Immature natural killer cell (primary cell): ENCODE results near the gene AP3S2. TPM values are rescaled to one million over a fixed set of nuclear protein-coding genes. Genes with fewer than 3 reads are reported as not detected.
A peak's percentile ranks its signal among the peaks of the same experiment; 100 is the strongest.

Experiments used
- DNase-seq, 3 donors: peaks; one replicate each; pipeline ENCODE4 v3.0.0; 2022; ENCODE audit warnings: mixed read lengths in 1 of 3
- H3K27ac Mint-ChIP-seq, 6 donors: one replicate each; pipeline ENCODE4 v1.8.0; 2020; ENCODE audit warnings: mixed read lengths in 6 of 6, mild to moderate bottlenecking in 5 of 6, inconsistent platforms in 4 of 6, moderate library complexity in 3 of 6
- H3K27me3 Mint-ChIP-seq, 3 donors: one replicate each; pipeline ENCODE4 v1.8.0; 2020 to 2021; ENCODE audit warnings: low read depth in 3 of 3, mild to moderate bottlenecking in 3 of 3, mixed read lengths in 3 of 3, moderate library complexity in 3 of 3, inconsistent platforms in 1 of 3
- H3K36me3 Mint-ChIP-seq, 3 donors: one replicate each; pipeline ENCODE4 v1.8.0; 2020; ENCODE audit warnings: mixed read lengths in 3 of 3, inconsistent platforms in 2 of 3, mild to moderate bottlenecking in 2 of 3
- H3K4me1 Mint-ChIP-seq, 2 donors: one replicate each; pipeline ENCODE4 v1.8.0; 2020; ENCODE audit warnings: inconsistent platforms in 2 of 2, mild to moderate bottlenecking in 2 of 2, mixed read lengths in 2 of 2, moderate library complexity in 1 of 2
- H3K4me3 Mint-ChIP-seq, 5 donors: one replicate each; pipeline ENCODE4 v1.8.0; 2020; ENCODE audit warnings: mild to moderate bottlenecking in 5 of 5, mixed read lengths in 5 of 5, inconsistent platforms in 3 of 5, moderate library complexity in 3 of 5
- H3K9me3 Mint-ChIP-seq, 6 donors: one replicate each; pipeline ENCODE4 v1.8.0; 2020; ENCODE audit warnings: mild to moderate bottlenecking in 6 of 6, mixed read lengths in 6 of 6, inconsistent platforms in 4 of 6, moderate library complexity in 3 of 6
- polyA plus RNA-seq, 3 donors: library from polyadenylated mRNA; unstranded; fragments of 300-500 nt; fragmentation: Illumina TruSeq; gene quantifications; one replicate each; pipeline ENCODE4 v1.2.3, GENCODE V29; 2021

AP3S2 gene
- polyA plus RNA-seq, 3 donors from 2014 or later = 23.7 to 38.5 (median 32.2) TPM

GRCh38 chr15:89912145-89912673 lies 18.4 kb upstream of the AP3S2 start:
- Mint-ChIP-seq H3K27ac (no peak overlapping the region), H3K9me3 (no peaks in the 10 kb centered on the region), H3K4me1 (peaks cover 9 to 17% of the 10 kb centered on the region in 2 donors), H3K4me3 (peak overlapping the region; percentile 29 to 65 (median 47)), H3K27me3 (peaks cover 8 to 24% (median 10%) of the 10 kb centered on the region in 3 donors), H3K36me3 (no peaks in the 10 kb centered on the region)
- DNase-seq = no peak

GRCh38 chr15:89910891-89911626 lies 17.3 kb upstream of the AP3S2 start:
- no peak for DNase-seq
- H3K4me3 Mint-ChIP-seq = peak overlapping the region in 4 of 5 donors; percentile 33 to 65 (median 52)
- H3K27ac Mint-ChIP-seq = no peak overlapping the region
- H3K4me1 Mint-ChIP-seq = peaks cover 9 to 17% of the 10 kb centered on the region in 2 donors
- H3K27me3 Mint-ChIP-seq = peaks cover 8 to 24% (median 10%) of the 10 kb centered on the region in 3 donors
- no peaks in the 10 kb centered on the region for H3K36me3 Mint-ChIP-seq
- H3K9me3 Mint-ChIP-seq = no peaks in the 10 kb centered on the region

GRCh38 chr15:89909611-89910010 lies 15.8 kb upstream of the AP3S2 start:
- Mint-ChIP-seq H3K27me3 (peaks cover 8 to 26% (median 10%) of the 10 kb centered on the region in 3 donors), H3K27ac (no peak overlapping the region), H3K36me3 (no peaks in the 10 kb centered on the region)

GRCh38 chr15:89908226-89908625 lies 14.4 kb upstream of the AP3S2 start:
- Mint-ChIP-seq H3K4me1 (peaks cover 7 to 16% of the 10 kb centered on the region in 2 donors), H3K4me3 (no peak overlapping the region), H3K27ac (no peak overlapping the region), H3K27me3 (peaks cover 8 to 18% (median 8%) of the 10 kb centered on the region in 3 donors), H3K36me3 (no peaks in the 10 kb centered on the region), H3K9me3 (no peaks in the 10 kb centered on the region)
- no peak for DNase-seq

More at GRCh38 chr15:89909611-89910010, 15.8 kb upstream of the AP3S2 start:
- H3K9me3 Mint-ChIP-seq = no peaks in the 10 kb centered on the region
- peaks cover 9 to 17% of the 10 kb centered on the region in 2 donors for H3K4me1 Mint-ChIP-seq
- no peak for DNase-seq
- no peak overlapping the region for H3K4me3 Mint-ChIP-seq

- H3K4me1 Mint-ChIP-seq = peaks cover 3 to 11% of the 10 kb centered on the region in 2 donors
- H3K27ac Mint-ChIP-seq = no peak overlapping the region
- H3K9me3 Mint-ChIP-seq = no peaks in the 10 kb centered on the region
- no peak for DNase-seq
- H3K4me3 Mint-ChIP-seq = no peak overlapping the region
- H3K27me3 Mint-ChIP-seq = peaks cover 6 to 13% (median 7%) of the 10 kb centered on the region in 3 donors
- no peaks in the 10 kb centered on the region for H3K36me3 Mint-ChIP-seq
Observed at GRCh38 chr15:89907289-89907688, 13.5 kb upstream of the AP3S2 start.

GRCh38 chr15:89905846-89906378 lies 12.1 kb upstream of the AP3S2 start:
- Mint-ChIP-seq H3K9me3 (no peaks in the 10 kb centered on the region), H3K27me3 (peaks cover 2 to 8% (median 4%) of the 10 kb centered on the region in 3 donors), H3K36me3 (no peaks in the 10 kb centered on the region), H3K4me1 (no peaks in the 10 kb centered on the region), H3K4me3 (no peak overlapping the region), H3K27ac (peak overlapping the region in 1 of 6 donors; percentile 26)
- DNase-seq = no peak

- no peaks in the 10 kb centered on the region for H3K36me3 Mint-ChIP-seq
Observed at GRCh38 chr15:89904519-89904918, 10.7 kb upstream of the AP3S2 start.

GRCh38 chr15:89903858-89904130 lies 10.0 kb upstream of the AP3S2 start:
- Mint-ChIP-seq H3K27ac (no peak overlapping the region), H3K9me3 (no peaks in the 10 kb centered on the region), H3K4me1 (no peaks in the 10 kb centered on the region), H3K27me3 (peaks cover 0 to 8% (median 0%) of the 10 kb centered on the region in 3 donors), H3K36me3 (no peaks in the 10 kb centered on the region), H3K4me3 (no peak overlapping the region)
- DNase-seq = no peak

More at GRCh38 chr15:89904519-89904918, 10.7 kb upstream of the AP3S2 start:
- Mint-ChIP-seq H3K27me3 (peaks cover 1 to 8% (median 2%) of the 10 kb centered on the region in 3 donors), H3K4me3 (no peak overlapping the region), H3K4me1 (no peaks in the 10 kb centered on the region), H3K9me3 (no peaks in the 10 kb centered on the region), H3K27ac (no peak overlapping the region)
- DNase-seq = no peak

GRCh38 chr15:89903015-89903857 lies 9.4 kb upstream of the AP3S2 start:
- H3K9me3 Mint-ChIP-seq = no peaks in the 10 kb centered on the region
- H3K27me3 Mint-ChIP-seq = peaks cover 0 to 8% (median 0%) of the 10 kb centered on the region in 3 donors
- H3K36me3 Mint-ChIP-seq = no peaks in the 10 kb centered on the region
- no peak overlapping the region for H3K4me3 Mint-ChIP-seq
- H3K4me1 Mint-ChIP-seq = no peaks in the 10 kb centered on the region
- DNase-seq = no peak
- H3K27ac Mint-ChIP-seq = no peak overlapping the region

GRCh38 chr15:89900849-89901248 lies 7.1 kb upstream of the AP3S2 start:
- H3K9me3 Mint-ChIP-seq = no peaks in the 10 kb centered on the region
- no peaks in the 10 kb centered on the region for H3K36me3 Mint-ChIP-seq
- H3K4me1 Mint-ChIP-seq = no peaks in the 10 kb centered on the region
- no peak for DNase-seq
- H3K4me3 Mint-ChIP-seq = no peak overlapping the region
- no peak overlapping the region for H3K27ac Mint-ChIP-seq
- peaks cover 0 to 10% (median 4%) of the 10 kb centered on the region in 3 donors for H3K27me3 Mint-ChIP-seq

- Mint-ChIP-seq H3K36me3 (no peaks in the 10 kb centered on the region), H3K9me3 (no peaks in the 10 kb centered on the region), H3K4me1 (peaks cover under 1 to 3% of the 10 kb centered on the region in 2 donors), H3K4me3 (no peak overlapping the region), H3K27me3 (peaks cover 0 to 7% (median 4%) of the 10 kb centered on the region in 3 donors), H3K27ac (no peak overlapping the region)
- DNase-seq = no peak
Observed at GRCh38 chr15:89899951-89900567, 6.3 kb upstream of the AP3S2 start.

- H3K4me1 Mint-ChIP-seq = peaks cover 5 to 10% of the 10 kb centered on the region in 2 donors
- H3K36me3 Mint-ChIP-seq = no peaks in the 10 kb centered on the region
- no peaks in the 10 kb centered on the region for H3K9me3 Mint-ChIP-seq
- H3K27me3 Mint-ChIP-seq = peaks cover 0 to 7% (median 4%) of the 10 kb centered on the region in 3 donors
- no peak overlapping the region for H3K4me3 Mint-ChIP-seq
- H3K27ac Mint-ChIP-seq = no peak overlapping the region
- DNase-seq = no peak
Observed at GRCh38 chr15:89899295-89899945, 5.6 kb upstream of the AP3S2 start.

- no peak overlapping the region for H3K27ac Mint-ChIP-seq
- no peak overlapping the region for H3K4me3 Mint-ChIP-seq
- H3K9me3 Mint-ChIP-seq = no peaks in the 10 kb centered on the region
- DNase-seq = peak; percentile 20 to 27 (median 24)
- peaks cover 5 to 11% (median 5%) of the 10 kb centered on the region in 3 donors for H3K27me3 Mint-ChIP-seq
- no peaks in the 10 kb centered on the region for H3K36me3 Mint-ChIP-seq
- H3K4me1 Mint-ChIP-seq = peaks cover 12 to 16% of the 10 kb centered on the region in 2 donors
Observed at GRCh38 chr15:89898614-89899294, 5.0 kb upstream of the AP3S2 start.
